Tibial artery (tissue), 4 donors: ENCODE measurements around the gene SOX1.

ENCODE experiments used
- DNase-seq, 2 donors: peaks; one replicate each; pipeline ENCODE4 v3.0.0-alpha.2; 2019
- H3K27ac ChIP-seq, 2 donors: fragments of 200-600 bp; sonication (generic) in 1 of 2; 1 replicate in 1 of 2; 2 replicates in 1 of 2; pipeline ENCODE4 v1.5.1; 2018 to 2019; ENCODE audit warnings: mild to moderate bottlenecking in 1 of 2
- H3K27me3 ChIP-seq, 2 donors: fragments of 200-600 bp; sonication (generic) in 1 of 2; one replicate each; pipeline versions ENCODE4 v1.5.1 to v1.6.0; 2016 to 2019
- H3K36me3 ChIP-seq, 3 donors: fragments of 200-600 bp; sonication (generic) in 2 of 3; one replicate each; pipeline ENCODE4 v1.5.1; 2016 to 2019; ENCODE audit warnings: mild to moderate bottlenecking in 2 of 3
- H3K4me1 ChIP-seq, 4 donors: fragments of 200-600 bp; sonication (generic) in 2 of 4; 1 replicate in 3 of 4; 2 replicates in 1 of 4; pipeline ENCODE4 v1.5.1; 2016 to 2019
- H3K4me3 ChIP-seq, 2 donors: fragments of 200-600 bp; sonication (generic) in 1 of 2; 1 replicate in 1 of 2; 2 replicates in 1 of 2; pipeline ENCODE4 v1.5.1; 2018 to 2019; ENCODE audit warnings: mild to moderate bottlenecking in 2 of 2
- H3K9me3 ChIP-seq, 3 donors: fragments of 200-600 bp; sonication (generic) in 1 of 3; one replicate each; pipeline ENCODE4 v1.5.1; 2016 to 2019
- CTCF ChIP-seq, 2 experiments: fragments of 200-600 bp in 1 of 2; fragments of 450-650 bp in 1 of 2; IDR thresholded peaks; one replicate each; pipeline ENCODE4 v1.5.1; 2017 to 2019; ENCODE audit warnings: antibody characterized with exemption in 2 of 2, mild to moderate bottlenecking in 1 of 2, moderate library complexity in 1 of 2
- intact Hi-C: fragments of 100-400 bp; cut with DNase I; formaldehyde crosslinking; loops from one replicate; pipeline ENCODE4 v1.15.0; 2023; ENCODE audit warnings: low total_unique reads

The SOX1 gene

GRCh38 chr13:112032186-112032993 is 34.6 kb upstream of the SOX1 start:
- no peaks in the 10 kb centered on the region for H3K36me3 ChIP-seq
- no peaks in the 10 kb centered on the region for H3K9me3 ChIP-seq
- no peak overlapping the region for H3K4me3 ChIP-seq
- no peak for DNase-seq
- TF ChIP-seq CTCF (IDR thresholded peaks at IDR 0.05) = no peak
- H3K27ac ChIP-seq = no peak overlapping the region
- peaks cover 0 to 3% of the 10 kb centered on the region in 2 donors for H3K27me3 ChIP-seq
- intact Hi-C loops = no loop called here
- H3K4me1 ChIP-seq = peaks cover 0 to 11% (median 0%) of the 10 kb centered on the region in 4 donors

GRCh38 chr13:112034231-112034630 is 32.7 kb upstream of the SOX1 start:
- H3K4me3 ChIP-seq = no peak overlapping the region
- intact Hi-C loops = no loop called here
- TF ChIP-seq CTCF (IDR thresholded peaks at IDR 0.05) = no peak
- peaks cover 0 to 11% (median 0%) of the 10 kb centered on the region in 4 donors for H3K4me1 ChIP-seq
- peaks cover 0 to 4% of the 10 kb centered on the region in 2 donors for H3K27me3 ChIP-seq
- no peak overlapping the region for H3K27ac ChIP-seq
- no peaks in the 10 kb centered on the region for H3K9me3 ChIP-seq
- DNase-seq = no peak
- H3K36me3 ChIP-seq = no peaks in the 10 kb centered on the region

- no peak overlapping the region for H3K4me3 ChIP-seq
- no peaks in the 10 kb centered on the region for H3K36me3 ChIP-seq
- peaks cover 0 to 11% (median 0%) of the 10 kb centered on the region in 4 donors for H3K4me1 ChIP-seq
- peaks cover 0 to 4% of the 10 kb centered on the region in 2 donors for H3K27me3 ChIP-seq
- H3K27ac ChIP-seq = no peak overlapping the region
- TF ChIP-seq CTCF (IDR thresholded peaks at IDR 0.05) = no peak
- intact Hi-C loops = no loop called here
- no peak for DNase-seq
- no peaks in the 10 kb centered on the region for H3K9me3 ChIP-seq
Observed at GRCh38 chr13:112034846-112035245, 32.1 kb upstream of the SOX1 start.

GRCh38 chr13:112042496-112042895 is 24.5 kb upstream of the SOX1 start:
- no peak for DNase-seq
- H3K4me1 ChIP-seq = no peaks in the 10 kb centered on the region
- no peak overlapping the region for H3K27ac ChIP-seq
- no peak for TF ChIP-seq CTCF (IDR thresholded peaks at IDR 0.05)
- H3K36me3 ChIP-seq = no peaks in the 10 kb centered on the region
- peaks cover 0 to 14% of the 10 kb centered on the region in 2 donors for H3K27me3 ChIP-seq
- intact Hi-C loops = no loop called here
- H3K4me3 ChIP-seq = no peak overlapping the region
- H3K9me3 ChIP-seq = peaks cover 0 to 24% (median 0%) of the 10 kb centered on the region in 3 donors

GRCh38 chr13:112052213-112052612 is 14.7 kb upstream of the SOX1 start:
- Histone ChIP-seq H3K36me3 (no peaks in the 10 kb centered on the region), H3K27ac (no peak overlapping the region), H3K9me3 (peaks cover 0 to 4% (median 0%) of the 10 kb centered on the region in 3 donors), H3K4me1 (peaks cover 0 to 32% (median 13%) of the 10 kb centered on the region in 4 donors), H3K27me3 (peaks cover 0 to 90% of the 10 kb centered on the region in 2 donors), H3K4me3 (no peak overlapping the region)
- TF ChIP-seq CTCF (IDR thresholded peaks at IDR 0.05) = no peak
- no peak for DNase-seq
- intact Hi-C loops = no loop called here
